Measurements from ENCODE around the gene CDC20B.

DNA sequence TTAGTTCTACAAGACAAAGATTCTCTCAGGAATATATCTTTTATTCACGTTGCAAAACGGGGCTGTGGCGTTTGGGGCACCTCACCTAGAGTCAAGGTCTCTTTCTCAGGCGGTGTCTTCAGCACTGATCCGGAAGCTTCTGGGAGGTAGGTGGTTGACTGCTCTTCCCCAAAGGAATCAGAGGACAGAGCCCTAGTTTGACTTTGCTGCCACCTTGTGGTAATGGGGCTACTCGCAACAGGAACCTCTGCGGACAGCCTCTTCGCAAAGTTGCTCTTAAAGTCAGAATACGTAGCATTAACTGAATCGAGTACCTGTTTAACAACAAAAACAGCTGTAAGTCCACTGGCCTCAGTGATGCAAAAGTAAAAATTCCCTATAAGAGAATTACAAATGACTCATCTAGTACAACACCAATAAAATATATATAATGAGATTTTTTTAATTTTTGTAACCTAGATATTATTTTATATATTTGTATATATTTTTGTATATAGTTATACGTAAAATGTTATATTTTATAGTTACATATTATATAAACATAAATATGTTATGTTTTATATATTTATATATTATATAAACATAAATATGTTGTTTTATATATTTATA, 26.3 kb downstream of the CDC20B start:
- TF ChIP-seq POLR2A (IDR thresholded peaks at IDR 0.05), result no peak
- TF ChIP-seq, protein P1, sequence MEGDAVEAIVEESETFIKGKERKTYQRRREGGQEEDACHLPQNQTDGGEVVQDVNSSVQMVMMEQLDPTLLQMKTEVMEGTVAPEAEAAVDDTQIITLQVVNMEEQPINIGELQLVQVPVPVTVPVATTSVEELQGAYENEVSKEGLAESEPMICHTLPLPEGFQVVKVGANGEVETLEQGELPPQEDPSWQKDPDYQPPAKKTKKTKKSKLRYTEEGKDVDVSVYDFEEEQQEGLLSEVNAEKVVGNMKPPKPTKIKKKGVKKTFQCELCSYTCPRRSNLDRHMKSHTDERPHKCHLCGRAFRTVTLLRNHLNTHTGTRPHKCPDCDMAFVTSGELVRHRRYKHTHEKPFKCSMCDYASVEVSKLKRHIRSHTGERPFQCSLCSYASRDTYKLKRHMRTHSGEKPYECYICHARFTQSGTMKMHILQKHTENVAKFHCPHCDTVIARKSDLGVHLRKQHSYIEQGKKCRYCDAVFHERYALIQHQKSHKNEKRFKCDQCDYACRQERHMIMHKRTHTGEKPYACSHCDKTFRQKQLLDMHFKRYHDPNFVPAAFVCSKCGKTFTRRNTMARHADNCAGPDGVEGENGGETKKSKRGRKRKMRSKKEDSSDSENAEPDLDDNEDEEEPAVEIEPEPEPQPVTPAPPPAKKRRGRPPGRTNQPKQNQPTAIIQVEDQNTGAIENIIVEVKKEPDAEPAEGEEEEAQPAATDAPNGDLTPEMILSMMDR (IDR thresholded peaks at IDR 0.05), result peak; percentile 78 to 92 (median 87)
